GM18502 (cell line): Measurements from ENCODE around the gene LRP8.
A peak's percentile ranks its signal among the peaks of the same experiment; 100 is the strongest.
"Not testable (repeated sequence)": the region's sequence is repeated elsewhere in the genome, so short reads cannot be mapped to it uniquely, and the experiment has no call there.

Experiments
- ATAC-seq: cut with Tn5 transposase; IDR thresholded peaks from one replicate; pipeline ENCODE4 v1.9.1; 2021; ENCODE audit warnings: mild to moderate bottlenecking; ENCODE audit not compliant: unreplicated experiment, poor library complexity

LRP8 gene

GRCh38 chr1:53241828-53242227 is 86.0 kb downstream of the LRP8 start:
- ATAC-seq, result no peak

- ATAC-seq, result peak; percentile 99
Observed at GRCh38 chr1:53238197-53239155, 89.4 kb downstream of the LRP8 start, which contains the start of gene MAGOH. Gene MAGOH, minus strand, starts transcription at chr1:53238518. Its CDS starts 70 bp downstream, at chr1:53238448.

GRCh38 chr1:53237638-53238037 is 90.2 kb downstream of the LRP8 start:
- no peak for ATAC-seq

- no peak for ATAC-seq
Observed at GRCh38 chr1:53220962-53221286, 106.9 kb downstream of the LRP8 start.

- peak; percentile 95 for ATAC-seq
Observed at GRCh38 chr1:53220171-53220961, 107.5 kb downstream of the LRP8 start, which contains the start of gene CZIB. Gene CZIB, minus strand, starts transcription at chr1:53220634. Its CDS starts 59 bp downstream, at chr1:53220575.

GRCh38 chr1:53219711-53220110 is 108.2 kb downstream of the LRP8 start:
- ATAC-seq, result no peak

- no peak for ATAC-seq
Observed at GRCh38 chr1:53218201-53218600, 109.7 kb downstream of the LRP8 start.

GRCh38 chr1:53214376-53214940 is 113.4 kb downstream of the LRP8 start:
- no peak for ATAC-seq

- ATAC-seq, result no peak
Observed at GRCh38 chr1:53210954-53211353, 116.9 kb downstream of the LRP8 start.

- no peak for ATAC-seq
Observed at GRCh38 chr1:53210352-53210751, 117.5 kb downstream of the LRP8 start.

- no peak for ATAC-seq
Observed at GRCh38 chr1:53207726-53208125, 120.1 kb downstream of the LRP8 start.

- no peak for ATAC-seq
Observed at GRCh38 chr1:53206735-53207379, 121.0 kb downstream of the LRP8 start.

GRCh38 chr1:53206083-53206685 is 121.7 kb downstream of the LRP8 start:
- ATAC-seq, result not testable (repeated sequence)

- ATAC-seq, result not testable (repeated sequence)
Observed at GRCh38 chr1:53205496-53205895, 122.4 kb downstream of the LRP8 start.

GRCh38 chr1:53203466-53203865 is 124.4 kb downstream of the LRP8 start:
- no peak for ATAC-seq

- no peak for ATAC-seq
Observed at GRCh38 chr1:53198241-53198651, 129.6 kb downstream of the LRP8 start.

- no peak for ATAC-seq
Observed at GRCh38 chr1:53197291-53198200, 130.3 kb downstream of the LRP8 start.

GRCh38 chr1:53196485-53197290 is 131.2 kb downstream of the LRP8 start, which contains the start of gene CPT2:
Gene CPT2, plus strand, starts transcription at chr1:53196824. Its CDS starts 120 bp downstream, at chr1:53196944.
- ATAC-seq, result peak; percentile 98
